Measurements from ENCODE around the gene SPTBN2.

SPTBN2 gene

DNA sequence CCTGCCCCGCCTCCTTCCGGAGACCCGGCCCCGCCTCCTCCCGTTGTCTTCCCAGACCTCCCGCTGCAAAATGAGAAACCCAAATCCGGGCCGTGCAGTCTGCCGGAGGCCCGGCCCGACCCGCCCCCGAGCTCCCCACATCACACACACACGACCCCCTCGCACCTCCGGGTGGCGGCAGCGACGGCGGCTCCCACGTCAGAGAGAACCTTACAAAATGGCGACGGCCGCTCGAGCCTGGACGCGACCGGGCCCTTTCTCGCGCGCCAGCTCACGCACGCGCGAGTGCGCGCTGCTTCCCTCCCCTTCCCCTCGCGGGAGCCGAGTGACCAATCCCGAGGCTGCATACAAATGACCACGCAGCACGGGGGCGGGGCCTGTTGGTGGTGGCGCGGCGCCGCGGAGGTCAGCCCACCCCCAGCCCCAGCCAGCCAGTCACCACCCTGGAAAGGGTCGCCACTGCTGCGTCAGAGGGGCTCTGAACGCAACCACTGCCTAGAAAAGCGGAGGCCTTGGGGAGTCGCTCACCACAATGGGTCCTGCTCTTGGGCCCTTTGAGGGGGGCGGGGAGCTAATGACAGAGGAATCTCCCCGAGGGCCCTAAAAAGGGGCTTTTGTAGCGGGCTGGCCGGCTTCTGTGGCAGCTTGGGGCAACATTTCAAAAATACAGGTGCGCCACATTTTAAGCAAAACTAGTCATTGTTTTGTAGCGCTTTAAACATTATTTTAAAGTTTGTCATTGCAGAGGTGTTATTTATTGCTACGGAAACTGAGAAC lies 51.2 kb downstream of the SPTBN2 start, which contains the start of gene RBM4B:
Gene RBM4B, minus strand, starts transcription at position 289 of the 777 bp plus-strand sequence. CDS start 808 bp downstream, outside the sequence.
- peak; percentile 59 for DNase-seq (ENCODE audit: low read depth, low spot score)
- peak within 1 kb of the TSS; percentile 75 for H3K4me3 ChIP-seq (ENCODE audit: low read depth, low read length)
- ChIA-PET CTCF (interaction anchor here (0.7 to 7.0 kb wide), 49 partner anchors 9 to 291 kb away, joined by 3 to 115 read pairs (median 5); partner anchors contain the start of genes BBS1, CCDC87, CCS and CTSF), POLR2A (interaction anchor here (0.6 to 2.0 kb wide), 12 partner anchors 15 to 268 kb away, joined by 3 to 11 read pairs (median 4); partner anchors contain the start of genes ACTN3, BBS1, CCDC87 and CCS)
- TF ChIP-seq, protein P1, sequence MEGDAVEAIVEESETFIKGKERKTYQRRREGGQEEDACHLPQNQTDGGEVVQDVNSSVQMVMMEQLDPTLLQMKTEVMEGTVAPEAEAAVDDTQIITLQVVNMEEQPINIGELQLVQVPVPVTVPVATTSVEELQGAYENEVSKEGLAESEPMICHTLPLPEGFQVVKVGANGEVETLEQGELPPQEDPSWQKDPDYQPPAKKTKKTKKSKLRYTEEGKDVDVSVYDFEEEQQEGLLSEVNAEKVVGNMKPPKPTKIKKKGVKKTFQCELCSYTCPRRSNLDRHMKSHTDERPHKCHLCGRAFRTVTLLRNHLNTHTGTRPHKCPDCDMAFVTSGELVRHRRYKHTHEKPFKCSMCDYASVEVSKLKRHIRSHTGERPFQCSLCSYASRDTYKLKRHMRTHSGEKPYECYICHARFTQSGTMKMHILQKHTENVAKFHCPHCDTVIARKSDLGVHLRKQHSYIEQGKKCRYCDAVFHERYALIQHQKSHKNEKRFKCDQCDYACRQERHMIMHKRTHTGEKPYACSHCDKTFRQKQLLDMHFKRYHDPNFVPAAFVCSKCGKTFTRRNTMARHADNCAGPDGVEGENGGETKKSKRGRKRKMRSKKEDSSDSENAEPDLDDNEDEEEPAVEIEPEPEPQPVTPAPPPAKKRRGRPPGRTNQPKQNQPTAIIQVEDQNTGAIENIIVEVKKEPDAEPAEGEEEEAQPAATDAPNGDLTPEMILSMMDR (IDR thresholded peaks at IDR 0.05; ENCODE audit: insufficient read depth, low read length, missing control alignments), result no peak

DNA sequence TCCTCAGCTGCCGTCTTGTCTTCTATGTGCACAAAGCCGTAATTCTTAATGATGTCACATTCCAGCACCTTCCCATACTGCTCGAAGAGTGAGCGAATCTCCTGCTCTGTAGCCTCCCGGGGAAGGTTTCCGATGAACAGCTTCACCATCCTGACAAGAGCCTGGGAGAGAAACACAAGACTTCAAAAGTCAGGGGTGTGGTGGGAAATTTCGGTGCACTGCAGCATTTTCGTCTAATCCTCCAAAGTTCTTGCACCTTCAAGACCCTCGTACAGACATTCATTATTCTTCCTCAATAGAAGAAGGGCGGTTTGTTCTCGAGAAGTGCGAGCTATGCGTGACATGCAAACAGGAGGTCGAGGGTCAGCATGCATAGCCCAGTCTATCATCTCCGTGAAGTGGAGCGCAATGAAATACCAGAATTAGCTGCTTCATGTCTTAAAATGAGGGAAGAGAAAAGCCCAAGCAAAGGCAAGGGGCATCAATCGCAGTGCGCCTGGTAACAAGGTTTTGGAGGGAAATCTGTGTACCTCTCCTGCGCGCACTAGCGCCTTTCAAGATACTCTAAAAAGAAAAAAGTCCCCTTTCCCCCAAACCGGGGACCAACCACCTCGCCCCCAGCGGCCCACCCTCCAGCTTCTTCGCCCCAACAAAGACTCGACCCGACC lies 52.0 kb downstream of the SPTBN2 start:
- TF ChIP-seq, protein P1 (IDR thresholded peaks at IDR 0.05; ENCODE audit: insufficient read depth, low read length, missing control alignments), result no peak
- ChIA-PET POLR2A (interaction anchor here (0.9 to 2.0 kb wide), 6 partner anchors 60 to 267 kb away, joined by 3 to 11 read pairs (median 6); partner anchors contain the start of genes ACTN3, CCDC87, CCS and DPP3), CTCF (interaction anchor here (1.1 to 7.0 kb wide), 20 partner anchors 9 to 269 kb away, joined by 3 to 115 read pairs (median 8); partner anchors contain the start of genes BBS1, MRPL11, PELI3 and RBM4)
- DNase-seq (ENCODE audit: low read depth, low spot score), result no peak
- H3K4me3 ChIP-seq (ENCODE audit: low read depth, low read length), result peak overlapping the region; percentile 75

DNA sequence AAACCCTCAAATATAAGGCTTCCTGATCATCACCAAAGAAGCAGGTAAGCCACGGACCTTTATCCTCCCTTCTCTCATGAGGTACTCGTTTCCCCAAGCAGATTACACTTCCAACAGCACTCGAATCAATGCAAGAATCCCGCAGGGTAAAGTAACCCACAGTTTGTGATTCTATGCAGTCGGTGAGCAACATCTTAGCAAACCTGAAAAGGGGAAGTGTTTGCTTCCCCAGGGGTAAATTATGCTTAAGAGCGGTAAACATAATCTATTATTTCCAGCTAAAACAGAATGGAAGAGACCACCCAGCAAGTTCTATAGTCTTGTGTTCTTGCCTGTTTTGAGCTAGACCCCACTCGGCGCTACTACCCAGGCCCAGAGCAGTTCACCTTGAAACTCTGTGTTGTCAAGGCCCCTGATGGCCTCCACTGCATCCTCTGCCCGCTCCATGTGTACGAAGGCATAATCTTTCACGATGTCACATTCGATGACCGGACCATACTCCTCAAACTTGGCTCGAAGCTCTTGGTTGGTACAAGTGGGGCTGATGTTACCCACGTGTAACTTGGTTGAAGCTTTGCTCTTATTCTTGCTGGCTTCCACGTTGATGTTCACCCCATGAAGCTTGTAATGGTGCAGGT lies 52.6 kb downstream of the SPTBN2 start:
- TF ChIP-seq, protein P1 (IDR thresholded peaks at IDR 0.05; ENCODE audit: insufficient read depth, low read length, missing control alignments), result no peak
- ChIA-PET POLR2A (no interaction called here), CTCF (interaction anchor here (1.1 to 7.0 kb wide), 10 partner anchors 10 to 268 kb away, joined by 3 to 115 read pairs (median 15); partner anchors contain the start of gene MRPL11)
- H3K4me3 ChIP-seq (ENCODE audit: low read depth, low read length), result peak overlapping the region; percentile 75
- no peak for DNase-seq (ENCODE audit: low read depth, low spot score)

DNA sequence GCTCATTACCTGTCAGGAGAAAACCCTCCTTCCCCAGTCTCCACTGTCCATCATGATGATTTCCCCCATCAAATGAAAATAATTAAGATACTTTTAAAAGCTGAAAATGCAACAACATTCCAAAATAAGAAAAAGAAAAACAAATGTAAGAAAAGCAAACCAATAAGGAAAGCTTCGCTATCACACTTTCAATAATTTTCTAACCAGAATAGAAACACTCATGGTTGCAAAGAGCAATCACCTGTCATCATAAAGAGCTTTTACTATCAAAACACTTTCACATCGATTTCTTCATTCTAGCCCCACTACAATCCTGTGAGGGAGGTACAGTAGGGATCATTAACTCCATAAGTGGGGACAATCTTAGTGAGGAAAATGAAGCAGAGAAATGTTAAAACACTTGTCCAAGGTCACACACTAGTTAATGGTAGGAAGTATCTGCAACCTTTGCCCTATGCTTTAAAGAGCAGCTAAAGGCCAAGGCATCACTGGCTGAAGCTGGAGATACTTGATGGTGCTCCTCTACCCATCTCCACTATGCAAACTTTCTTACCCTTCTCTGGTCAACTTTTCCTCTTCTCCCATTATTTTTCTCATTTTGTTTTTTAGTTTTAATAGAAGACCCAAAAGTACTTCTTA lies 53.9 kb downstream of the SPTBN2 start:
- TF ChIP-seq, protein P1 (IDR thresholded peaks at IDR 0.05; ENCODE audit: insufficient read depth, low read length, missing control alignments), result no peak
- CTCF ChIA-PET, result interaction anchor here (1.0 to 1.2 kb wide), 2 partner anchors 98 to 266 kb away, joined by 3 to 6 read pairs; no protein-coding TSS in a partner anchor
- POLR2A ChIA-PET, result interaction anchor here (0.8 kb wide), 1 partner anchor 73 kb away, joined by 3 read pairs; no protein-coding TSS in a partner anchor
- no peak overlapping the region for H3K4me3 ChIP-seq (ENCODE audit: low read depth, low read length)
- no peak for DNase-seq (ENCODE audit: low read depth, low spot score)

DNA sequence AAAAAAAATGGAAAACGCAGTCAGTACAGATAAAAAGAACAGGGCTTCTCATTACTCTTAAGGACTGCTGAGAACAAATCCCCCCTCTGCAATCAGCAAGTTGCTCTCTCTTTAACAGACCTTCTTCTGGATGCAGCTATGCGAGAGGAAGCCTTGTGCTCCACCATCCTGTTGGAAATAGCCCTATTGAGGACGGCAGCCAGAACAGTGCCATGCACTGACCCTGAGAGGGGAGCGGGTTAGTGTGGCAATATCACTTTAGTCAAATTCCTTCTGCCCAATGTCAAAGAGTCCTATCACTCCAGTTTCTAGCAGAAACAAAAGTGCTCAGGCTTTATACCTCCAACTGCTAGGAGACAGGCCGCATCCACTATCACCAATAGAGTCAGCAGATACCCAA lies 58.2 kb downstream of the SPTBN2 start:
- POLR2A ChIA-PET, result no interaction called here
- DNase-seq (ENCODE audit: low read depth, low spot score), result no peak
- TF ChIP-seq, protein P1 (IDR thresholded peaks at IDR 0.05; ENCODE audit: insufficient read depth, low read length, missing control alignments), result no peak
- H3K4me3 ChIP-seq (ENCODE audit: low read depth, low read length), result no peak overlapping the region
- CTCF ChIA-PET, result no interaction called here

All from AG04449 (cell line).